HepG2 (cell line): ENCODE measurements around the gene PSMD5. TPM values are rescaled to one million over a fixed set of nuclear protein-coding genes. Genes with fewer than 3 reads are reported as not detected.

Experiments
- CAMTA2 ChIP-seq: sonication (generic); formaldehyde crosslinking; IDR thresholded peaks from 2 replicates; pipeline ENCODE4 v1.4.0; 2020; ENCODE audit warnings: mild to moderate bottlenecking, missing genetic modification reagents, borderline replicate concordance
- FOXK2 ChIP-seq: fragments of 450-650 bp; IDR thresholded peaks from 2 replicates; pipeline ENCODE4 v1.6.1; 2016
- KDM1A ChIP-seq: IDR thresholded peaks from 2 replicates; pipeline ENCODE4 v1.6.1; 2016; ENCODE audit warnings: missing compliant biosample characterization
- KLF13 ChIP-seq: sonication (generic); formaldehyde crosslinking; IDR thresholded peaks from 2 replicates; pipeline ENCODE4 v1.4.0; 2020; ENCODE audit warnings: mild to moderate bottlenecking, missing genetic modification reagents
- MXI1 ChIP-seq: IDR thresholded peaks from 3 replicates; pipeline ENCODE4 v1.6.1; 2012; ENCODE audit warnings: low read depth, low read length, inconsistent platforms, borderline replicate concordance
- NRL ChIP-seq: sonication (generic); formaldehyde crosslinking; IDR thresholded peaks from 2 replicates; pipeline ENCODE4 v1.5.0; 2020; ENCODE audit warnings: missing genetic modification reagents, mild to moderate bottlenecking, moderate library complexity, borderline replicate concordance
- RBFOX2 ChIP-seq: fragments of 200-400 bp; formaldehyde crosslinking; IDR thresholded peaks from 2 replicates; pipeline ENCODE4 v1.6.1; 2017; ENCODE audit warnings: low read depth, mild to moderate bottlenecking, low read length
- RBM39 ChIP-seq: fragments of 200-400 bp; formaldehyde crosslinking; IDR thresholded peaks from one replicate; pipeline ENCODE4 v1.6.1; 2018; ENCODE audit warnings: antibody characterized with exemption, mild to moderate bottlenecking, low read depth, low read length; ENCODE audit not compliant: poor library complexity, severe bottlenecking
- SATB2 ChIP-seq: sonication (generic); formaldehyde crosslinking; IDR thresholded peaks from 2 replicates; pipeline ENCODE4 v1.5.0; 2020; ENCODE audit warnings: missing genetic modification reagents
- THAP11 ChIP-seq: IDR thresholded peaks from 2 replicates; pipeline ENCODE4 v1.6.1; 2016; ENCODE audit warnings: missing biosample characterization, missing genetic modification reagents
- ZNF17 ChIP-seq: sonication (generic); formaldehyde crosslinking; IDR thresholded peaks from 2 replicates; pipeline ENCODE4 v1.5.0; 2020; ENCODE audit warnings: mild to moderate bottlenecking, missing genetic modification reagents
- ZNF292 ChIP-seq: sonication (generic); formaldehyde crosslinking; IDR thresholded peaks from 2 replicates; pipeline ENCODE4 v1.8.1; 2022; ENCODE audit warnings: mild to moderate bottlenecking, low read depth, missing genetic modification reagents, borderline replicate concordance
- ZNF546 ChIP-seq: sonication (generic); formaldehyde crosslinking; conservative IDR thresholded peaks from 2 replicates; pipeline ENCODE4 v1.8.1; 2023; ENCODE audit warnings: mild to moderate bottlenecking, missing genetic modification reagents
- ZNF670 ChIP-seq: sonication (generic); formaldehyde crosslinking; IDR thresholded peaks from 2 replicates; pipeline ENCODE4 v1.8.0; 2022; ENCODE audit warnings: mild to moderate bottlenecking, missing genetic modification reagents, borderline replicate concordance
- ZNF703 ChIP-seq: sonication (generic); formaldehyde crosslinking; IDR thresholded peaks from 2 replicates; pipeline ENCODE4 v1.5.1; 2020; ENCODE audit warnings: missing genetic modification reagents, mild to moderate bottlenecking, moderate library complexity, borderline replicate concordance
- polyA plus RNA-seq, 8 experiments: library from polyadenylated mRNA; depleted of rRNA in 3 of 8; stranded (reverse) in 7 of 8; unstranded in 1 of 8; fragments of >200 nt; fragmentation: Illumina TruSeq in 4 of 8; extraction: Trizol in 4 of 8; gene quantifications; 2 replicates each; pipeline versions ENCODE4 v1.2.1 to v1.2.3, GENCODE V29; 2011 to 2016; ENCODE audit warnings: low read depth in 4 of 8, missing spikeins in 1 of 8, mixed read lengths in 1 of 8; ENCODE audit not compliant: insufficient read depth in 1 of 8
- total RNA-seq, 5 experiments: library from RNA; depleted of rRNA; stranded (reverse); fragments of >200 nt; fragmentation: Illumina TruSeq; extraction: Trizol; gene quantifications; 2 replicates each; pipeline ENCODE4 v1.2.3, GENCODE V29; 2016; ENCODE audit warnings: low read depth in 1 of 5
- TF ChIP-seq, protein P1 (sequence below): sonication (generic); formaldehyde crosslinking; conservative IDR thresholded peaks from 2 replicates; pipeline ENCODE4 v1.4.0; 2020; ENCODE audit warnings: missing genetic modification reagents
- TF ChIP-seq, protein P2 (sequence below): sonication (generic); formaldehyde crosslinking; IDR thresholded peaks from 2 replicates; pipeline ENCODE4 v1.5.0; 2020; ENCODE audit warnings: mild to moderate bottlenecking, missing genetic modification reagents, borderline replicate concordance
- TF ChIP-seq, protein P3 (sequence below): IDR thresholded peaks from 2 replicates; pipeline ENCODE4 v1.6.1; 2016; ENCODE audit warnings: mild to moderate bottlenecking
- TF ChIP-seq, protein P4 (sequence below): sonication (generic); formaldehyde crosslinking; IDR thresholded peaks from 2 replicates; pipeline ENCODE4 v1.4.0; 2020; ENCODE audit warnings: mild to moderate bottlenecking, low read depth, missing genetic modification reagents
- TF ChIP-seq, protein P5 (sequence below): sonication (generic); formaldehyde crosslinking; IDR thresholded peaks from 2 replicates; pipeline ENCODE4 v1.5.0; 2020; ENCODE audit warnings: missing genetic modification reagents
- TF ChIP-seq, protein P6 (sequence below): sonication (generic); formaldehyde crosslinking; IDR thresholded peaks from 2 replicates; pipeline ENCODE4 v1.4.0; 2020; ENCODE audit warnings: missing genetic modification reagents

Gene PSMD5
- total and polyA plus RNA-seq, 2 of the 13 experiments (the other 11 are each of a cell fraction or from before 2014, with no cell fraction given): 12.7 to 18.1 TPM

DNA sequence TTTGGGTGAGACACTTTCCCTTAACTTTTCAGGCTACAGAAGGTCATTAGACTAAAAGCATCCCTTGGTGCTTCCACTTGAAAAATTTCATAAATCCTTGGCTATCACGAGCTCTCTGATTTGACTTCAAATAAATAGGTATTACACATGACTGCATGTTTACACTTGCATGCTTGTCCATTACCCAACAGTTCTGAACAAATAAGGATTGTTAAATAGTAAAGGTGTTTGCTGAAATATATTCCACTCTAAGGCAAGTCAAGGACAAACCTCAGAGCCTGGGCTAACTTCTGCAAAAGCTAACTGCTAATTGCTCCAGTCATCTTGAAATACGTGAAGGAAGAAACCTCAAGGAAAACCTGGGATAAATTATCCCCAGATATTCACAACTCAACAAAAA is 64.0 kb downstream of the PSMD5 start (continued):
- TF ChIP-seq, protein P1, sequence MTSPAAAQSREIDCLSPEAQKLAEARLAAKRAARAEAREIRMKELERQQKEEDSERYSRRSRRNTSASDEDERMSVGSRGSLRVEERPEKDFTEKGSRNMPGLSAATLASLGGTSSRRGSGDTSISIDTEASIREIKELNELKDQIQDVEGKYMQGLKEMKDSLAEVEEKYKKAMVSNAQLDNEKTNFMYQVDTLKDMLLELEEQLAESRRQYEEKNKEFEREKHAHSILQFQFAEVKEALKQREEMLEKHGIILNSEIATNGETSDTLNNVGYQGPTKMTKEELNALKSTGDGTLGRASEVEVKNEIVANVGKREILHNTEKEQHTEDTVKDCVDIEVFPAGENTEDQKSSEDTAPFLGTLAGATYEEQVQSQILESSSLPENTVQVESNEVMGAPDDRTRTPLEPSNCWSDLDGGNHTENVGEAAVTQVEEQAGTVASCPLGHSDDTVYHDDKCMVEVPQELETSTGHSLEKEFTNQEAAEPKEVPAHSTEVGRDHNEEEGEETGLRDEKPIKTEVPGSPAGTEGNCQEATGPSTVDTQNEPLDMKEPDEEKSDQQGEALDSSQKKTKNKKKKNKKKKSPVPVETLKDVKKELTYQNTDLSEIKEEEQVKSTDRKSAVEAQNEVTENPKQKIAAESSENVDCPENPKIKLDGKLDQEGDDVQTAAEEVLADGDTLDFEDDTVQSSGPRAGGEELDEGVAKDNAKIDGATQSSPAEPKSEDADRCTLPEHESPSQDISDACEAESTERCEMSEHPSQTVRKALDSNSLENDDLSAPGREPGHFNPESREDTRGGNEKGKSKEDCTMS (CRISPR knock-in tag): no peak
- TF ChIP-seq, protein P2, sequence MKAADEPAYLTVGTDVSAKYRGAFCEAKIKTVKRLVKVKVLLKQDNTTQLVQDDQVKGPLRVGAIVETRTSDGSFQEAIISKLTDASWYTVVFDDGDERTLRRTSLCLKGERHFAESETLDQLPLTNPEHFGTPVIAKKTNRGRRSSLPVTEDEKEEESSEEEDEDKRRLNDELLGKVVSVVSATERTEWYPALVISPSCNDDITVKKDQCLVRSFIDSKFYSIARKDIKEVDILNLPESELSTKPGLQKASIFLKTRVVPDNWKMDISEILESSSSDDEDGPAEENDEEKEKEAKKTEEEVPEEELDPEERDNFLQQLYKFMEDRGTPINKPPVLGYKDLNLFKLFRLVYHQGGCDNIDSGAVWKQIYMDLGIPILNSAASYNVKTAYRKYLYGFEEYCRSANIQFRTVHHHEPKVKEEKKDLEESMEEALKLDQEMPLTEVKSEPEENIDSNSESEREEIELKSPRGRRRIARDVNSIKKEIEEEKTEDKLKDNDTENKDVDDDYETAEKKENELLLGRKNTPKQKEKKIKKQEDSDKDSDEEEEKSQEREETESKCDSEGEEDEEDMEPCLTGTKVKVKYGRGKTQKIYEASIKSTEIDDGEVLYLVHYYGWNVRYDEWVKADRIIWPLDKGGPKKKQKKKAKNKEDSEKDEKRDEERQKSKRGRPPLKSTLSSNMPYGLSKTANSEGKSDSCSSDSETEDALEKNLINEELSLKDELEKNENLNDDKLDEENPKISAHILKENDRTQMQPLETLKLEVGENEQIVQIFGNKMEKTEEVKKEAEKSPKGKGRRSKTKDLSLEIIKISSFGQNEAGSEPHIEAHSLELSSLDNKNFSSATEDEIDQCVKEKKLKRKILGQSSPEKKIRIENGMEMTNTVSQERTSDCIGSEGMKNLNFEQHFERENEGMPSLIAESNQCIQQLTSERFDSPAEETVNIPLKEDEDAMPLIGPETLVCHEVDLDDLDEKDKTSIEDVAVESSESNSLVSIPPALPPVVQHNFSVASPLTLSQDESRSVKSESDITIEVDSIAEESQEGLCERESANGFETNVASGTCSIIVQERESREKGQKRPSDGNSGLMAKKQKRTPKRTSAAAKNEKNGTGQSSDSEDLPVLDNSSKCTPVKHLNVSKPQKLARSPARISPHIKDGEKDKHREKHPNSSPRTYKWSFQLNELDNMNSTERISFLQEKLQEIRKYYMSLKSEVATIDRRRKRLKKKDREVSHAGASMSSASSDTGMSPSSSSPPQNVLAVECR (CRISPR knock-in tag): no peak
- TF ChIP-seq ZNF292 (no peak), ZNF17 (no peak), RBM39 (no peak), THAP11 (CRISPR knock-in tag) (peak; percentile 71), MXI1 (peak; percentile 55; the same call in 1 of the 3 replicates), KLF13 (CRISPR knock-in tag) (no peak), ZNF670 (no peak), ZNF703 (CRISPR knock-in tag) (no peak), SATB2 (CRISPR knock-in tag) (no peak), NRL (CRISPR knock-in tag) (no peak), RBFOX2 (no peak), ZNF546 (no peak), FOXK2 (peak; percentile 87), KDM1A (CRISPR knock-in tag) (peak; percentile 26; the same call in 1 of the 2 replicates), CAMTA2 (CRISPR knock-in tag) (no peak)
- TF ChIP-seq, protein P3, sequence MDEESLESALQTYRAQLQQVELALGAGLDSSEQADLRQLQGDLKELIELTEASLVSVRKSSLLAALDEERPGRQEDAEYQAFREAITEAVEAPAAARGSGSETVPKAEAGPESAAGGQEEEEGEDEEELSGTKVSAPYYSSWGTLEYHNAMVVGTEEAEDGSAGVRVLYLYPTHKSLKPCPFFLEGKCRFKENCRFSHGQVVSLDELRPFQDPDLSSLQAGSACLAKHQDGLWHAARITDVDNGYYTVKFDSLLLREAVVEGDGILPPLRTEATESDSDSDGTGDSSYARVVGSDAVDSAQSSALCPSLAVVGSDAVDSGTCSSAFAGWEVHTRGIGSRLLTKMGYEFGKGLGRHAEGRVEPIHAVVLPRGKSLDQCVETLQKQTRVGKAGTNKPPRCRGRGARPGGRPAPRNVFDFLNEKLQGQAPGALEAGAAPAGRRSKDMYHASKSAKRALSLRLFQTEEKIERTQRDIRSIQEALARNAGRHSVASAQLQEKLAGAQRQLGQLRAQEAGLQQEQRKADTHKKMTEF: peak; percentile 76; the same call in 1 of the 2 replicates
- TF ChIP-seq, protein P4, sequence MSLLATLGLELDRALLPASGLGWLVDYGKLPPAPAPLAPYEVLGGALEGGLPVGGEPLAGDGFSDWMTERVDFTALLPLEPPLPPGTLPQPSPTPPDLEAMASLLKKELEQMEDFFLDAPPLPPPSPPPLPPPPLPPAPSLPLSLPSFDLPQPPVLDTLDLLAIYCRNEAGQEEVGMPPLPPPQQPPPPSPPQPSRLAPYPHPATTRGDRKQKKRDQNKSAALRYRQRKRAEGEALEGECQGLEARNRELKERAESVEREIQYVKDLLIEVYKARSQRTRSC (CRISPR knock-in tag): no peak
- TF ChIP-seq, protein P5, sequence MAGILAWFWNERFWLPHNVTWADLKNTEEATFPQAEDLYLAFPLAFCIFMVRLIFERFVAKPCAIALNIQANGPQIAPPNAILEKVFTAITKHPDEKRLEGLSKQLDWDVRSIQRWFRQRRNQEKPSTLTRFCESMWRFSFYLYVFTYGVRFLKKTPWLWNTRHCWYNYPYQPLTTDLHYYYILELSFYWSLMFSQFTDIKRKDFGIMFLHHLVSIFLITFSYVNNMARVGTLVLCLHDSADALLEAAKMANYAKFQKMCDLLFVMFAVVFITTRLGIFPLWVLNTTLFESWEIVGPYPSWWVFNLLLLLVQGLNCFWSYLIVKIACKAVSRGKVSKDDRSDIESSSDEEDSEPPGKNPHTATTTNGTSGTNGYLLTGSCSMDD (CRISPR knock-in tag): no peak
- TF ChIP-seq, protein P6, sequence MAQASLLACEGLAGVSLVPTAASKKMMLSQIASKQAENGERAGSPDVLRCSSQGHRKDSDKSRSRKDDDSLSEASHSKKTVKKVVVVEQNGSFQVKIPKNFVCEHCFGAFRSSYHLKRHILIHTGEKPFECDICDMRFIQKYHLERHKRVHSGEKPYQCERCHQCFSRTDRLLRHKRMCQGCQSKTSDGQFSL (CRISPR knock-in tag): no peak
